Epidermal melanocyte (primary cell): ENCODE data around the gene C22orf39.

Experiments used
- DNase-seq: peaks from one replicate; pipeline ENCODE4 v3.0.0; 2011; ENCODE audit warnings: low spot score; ENCODE audit not compliant: insufficient read length

The C22orf39 gene

GRCh38 chr22:19477321-19478044 is 30.0 kb upstream of the C22orf39 start:
- no peak for DNase-seq

- no peak for DNase-seq
Measured at GRCh38 chr22:19476023-19476422, 28.5 kb upstream of the C22orf39 start.

GRCh38 chr22:19473578-19473977 is 26.1 kb upstream of the C22orf39 start:
- no peak for DNase-seq

GRCh38 chr22:19472233-19472632 is 24.7 kb upstream of the C22orf39 start:
- no peak for DNase-seq

GRCh38 chr22:19471572-19471971 is 24.1 kb upstream of the C22orf39 start:
- no peak for DNase-seq

- no peak for DNase-seq
Measured at GRCh38 chr22:19470010-19470409, 22.5 kb upstream of the C22orf39 start.

- DNase-seq, result no peak
Measured at GRCh38 chr22:19469421-19469820, 21.9 kb upstream of the C22orf39 start.

GRCh38 chr22:19467912-19468311 is 20.4 kb upstream of the C22orf39 start:
- DNase-seq, result no peak

- DNase-seq, result no peak
Measured at GRCh38 chr22:19466848-19467752, 19.6 kb upstream of the C22orf39 start.

- DNase-seq, result no peak
Measured at GRCh38 chr22:19466126-19466716, 18.7 kb upstream of the C22orf39 start.

- DNase-seq, result no peak
Measured at GRCh38 chr22:19464975-19465374, 17.5 kb upstream of the C22orf39 start.

- no peak for DNase-seq
Measured at GRCh38 chr22:19464546-19464945, 17.0 kb upstream of the C22orf39 start.

GRCh38 chr22:19463491-19464469 is 16.3 kb upstream of the C22orf39 start:
- peak; percentile 44 for DNase-seq

GRCh38 chr22:19463008-19463407 is 15.5 kb upstream of the C22orf39 start:
- no peak for DNase-seq

GRCh38 chr22:19461506-19461905 is 14.0 kb upstream of the C22orf39 start:
- no peak for DNase-seq

GRCh38 chr22:19460036-19460435 is 12.5 kb upstream of the C22orf39 start:
- no peak for DNase-seq

- DNase-seq, result no peak
Measured at GRCh38 chr22:19457828-19458428, 10.4 kb upstream of the C22orf39 start.

GRCh38 chr22:19456541-19456940 is 9.0 kb upstream of the C22orf39 start:
- DNase-seq, result no peak

GRCh38 chr22:19455585-19456370 is 8.3 kb upstream of the C22orf39 start:
- DNase-seq, result no peak

GRCh38 chr22:19455033-19455432 is 7.5 kb upstream of the C22orf39 start:
- no peak for DNase-seq
